ENCODE data around the gene USP47.

Gene USP47

GRCh38 chr11:11806586-11806985 is 35.2 kb upstream of the USP47 start:
- Histone ChIP-seq H3K27me3 (no peaks in the 10 kb centered on the region), H3K9me3 (no peaks in the 10 kb centered on the region), H3K27ac (no peak overlapping the region), H3K4me1 (peaks cover 0 to 23% (median 7%) of the 10 kb centered on the region in 4 donors), H3K36me3 (no peaks in the 10 kb centered on the region), H3K4me3 (no peak overlapping the region)
- intact Hi-C loops (cut with DNase I; ENCODE audit: low total_unique reads) = no loop called here
- DNase-seq = no peak
- no peak for TF ChIP-seq CTCF (IDR thresholded peaks at IDR 0.05)

GRCh38 chr11:11807811-11808782 is 33.7 kb upstream of the USP47 start:
- H3K4me1 ChIP-seq = peaks cover 0 to 30% (median 7%) of the 10 kb centered on the region in 4 donors
- no peak overlapping the region for H3K27ac ChIP-seq
- H3K27me3 ChIP-seq = no peaks in the 10 kb centered on the region
- intact Hi-C loops (cut with DNase I; ENCODE audit: low total_unique reads) = no loop called here
- DNase-seq = no peak
- H3K36me3 ChIP-seq = no peaks in the 10 kb centered on the region
- H3K4me3 ChIP-seq = peak overlapping the region in 1 of 2 donors; percentile 1
- TF ChIP-seq CTCF (IDR thresholded peaks at IDR 0.05) = no peak
- H3K9me3 ChIP-seq = no peaks in the 10 kb centered on the region

GRCh38 chr11:11808992-11809615 is 32.7 kb upstream of the USP47 start:
- Histone ChIP-seq H3K4me3 (no peak overlapping the region), H3K4me1 (peaks cover 0 to 40% (median 10%) of the 10 kb centered on the region in 4 donors), H3K9me3 (no peaks in the 10 kb centered on the region), H3K36me3 (no peaks in the 10 kb centered on the region), H3K27me3 (no peaks in the 10 kb centered on the region), H3K27ac (no peak overlapping the region)
- no peak for TF ChIP-seq CTCF (IDR thresholded peaks at IDR 0.05)
- DNase-seq = no peak
- intact Hi-C loops (cut with DNase I; ENCODE audit: low total_unique reads) = no loop called here

- intact Hi-C loops (cut with DNase I; ENCODE audit: low total_unique reads) = loop anchor here (10.0 kb wide), 1 partner anchor 464 kb away; no protein-coding TSS in a partner anchor
- Histone ChIP-seq H3K4me3 (no peak overlapping the region), H3K4me1 (peaks cover 0 to 42% (median 10%) of the 10 kb centered on the region in 4 donors), H3K27me3 (no peaks in the 10 kb centered on the region), H3K36me3 (no peaks in the 10 kb centered on the region), H3K9me3 (no peaks in the 10 kb centered on the region), H3K27ac (no peak overlapping the region)
- no peak for DNase-seq
- no peak for TF ChIP-seq CTCF (IDR thresholded peaks at IDR 0.05)
Measured at GRCh38 chr11:11810764-11811726, 30.7 kb upstream of the USP47 start.

Data from tibial artery (tissue), 4 donors.